Liver (tissue), 9 donors: ENCODE data around the gene PRRT1B. TPM values are rescaled to one million over a fixed set of nuclear protein-coding genes. Genes with fewer than 3 reads are reported as not detected.

ENCODE experiments used
- DNase-seq: peaks from one replicate; pipeline ENCODE4 v3.0.0-alpha.2; 2017; ENCODE audit warnings: low spot score
- H3K27ac ChIP-seq, 2 donors: one replicate each; pipeline ENCODE4 v1.7.0; 2013; ENCODE audit warnings: inconsistent platforms in 2 of 2, low read length in 2 of 2, control low read depth in 1 of 2, low read depth in 1 of 2, mild to moderate bottlenecking in 1 of 2
- H3K27me3 ChIP-seq, 4 donors: one replicate each; pipeline versions ENCODE4 v1.6.1 to v1.7.0; 2013; ENCODE audit warnings: low read length in 3 of 4, inconsistent platforms in 1 of 4, mild to moderate bottlenecking in 1 of 4, moderate library complexity in 1 of 4; ENCODE audit not compliant: control insufficient read depth in 4 of 4, insufficient read depth in 4 of 4
- H3K36me3 ChIP-seq, 4 donors: one replicate each; pipeline versions ENCODE4 v1.6.1 to v1.7.0; 2013; ENCODE audit warnings: low read length in 3 of 4, mild to moderate bottlenecking in 3 of 4, low read depth in 1 of 4, moderate library complexity in 1 of 4; ENCODE audit not compliant: control insufficient read depth in 4 of 4, insufficient read depth in 3 of 4
- H3K4me1 ChIP-seq, 4 donors: one replicate each; pipeline versions ENCODE4 v1.6.1 to v1.7.0; 2013; ENCODE audit warnings: low read length in 3 of 4, mild to moderate bottlenecking in 3 of 4, moderate library complexity in 1 of 4; ENCODE audit not compliant: control insufficient read depth in 4 of 4, insufficient read depth in 4 of 4
- H3K4me3 ChIP-seq, 3 donors: one replicate each; pipeline versions ENCODE4 v1.6.1 to v1.7.0; 2013; ENCODE audit warnings: low read length in 3 of 3, control low read depth in 1 of 3, low read depth in 1 of 3, mild to moderate bottlenecking in 1 of 3
- H3K9ac ChIP-seq, 2 donors: one replicate each; pipeline ENCODE4 v1.7.0; 2013; ENCODE audit warnings: low read length in 2 of 2, mild to moderate bottlenecking in 2 of 2, moderate library complexity in 2 of 2, control low read depth in 1 of 2, low read depth in 1 of 2
- H3K9me3 ChIP-seq, 4 donors: one replicate each; pipeline versions ENCODE4 v1.6.1 to v1.7.0; 2013; ENCODE audit warnings: low read length in 3 of 4; ENCODE audit not compliant: control insufficient read depth in 4 of 4
- EGR1 ChIP-seq, 2 donors: IDR thresholded peaks; 2 replicates each; pipeline ENCODE4 v1.6.1; 2016 to 2018; ENCODE audit warnings: antibody characterized with exemption in 2 of 2, low read depth in 2 of 2
- FOXA2 ChIP-seq: IDR thresholded peaks from 2 replicates; pipeline ENCODE4 v1.6.1; 2016; ENCODE audit warnings: antibody characterized with exemption
- GABPA ChIP-seq, 2 donors: IDR thresholded peaks in 1 of 2; conservative IDR thresholded peaks in 1 of 2; 2 replicates each; pipeline ENCODE4 v1.6.1; 2016; ENCODE audit warnings: antibody characterized with exemption in 2 of 2, mild to moderate bottlenecking in 1 of 2, moderate library complexity in 1 of 2
- HNF4A ChIP-seq, 2 donors: conservative IDR thresholded peaks; 2 replicates each; pipeline ENCODE4 v1.6.1; 2016; ENCODE audit warnings: antibody characterized with exemption in 2 of 2, mild to moderate bottlenecking in 2 of 2
- JUND ChIP-seq, 2 donors: IDR thresholded peaks; 2 replicates each; pipeline ENCODE4 v1.6.1; 2016; ENCODE audit warnings: antibody characterized with exemption in 2 of 2
- MAX ChIP-seq: IDR thresholded peaks from 2 replicates; pipeline ENCODE4 v1.6.1; 2016; ENCODE audit warnings: antibody characterized with exemption
- NR2F2 ChIP-seq: IDR thresholded peaks from 2 replicates; pipeline ENCODE4 v1.6.1; 2016; ENCODE audit warnings: antibody characterized with exemption
- RAD21 ChIP-seq, 2 donors: IDR thresholded peaks; 2 replicates each; pipeline ENCODE4 v1.6.1; 2016; ENCODE audit warnings: antibody characterized with exemption in 2 of 2, mild to moderate bottlenecking in 2 of 2
- RXRA ChIP-seq, 2 donors: IDR thresholded peaks; 2 replicates each; pipeline ENCODE4 v1.6.1; 2017 to 2018; ENCODE audit warnings: antibody characterized with exemption in 2 of 2, mild to moderate bottlenecking in 1 of 2
- SP1 ChIP-seq: IDR thresholded peaks from 2 replicates; pipeline ENCODE4 v1.6.1; 2018; ENCODE audit warnings: antibody characterized with exemption, mild to moderate bottlenecking
- TAF1 ChIP-seq: conservative IDR thresholded peaks from 2 replicates; pipeline ENCODE4 v1.6.1; 2016; ENCODE audit warnings: antibody characterized with exemption, mild to moderate bottlenecking
- ZBTB33 ChIP-seq: IDR thresholded peaks from 2 replicates; pipeline ENCODE4 v1.6.1; 2016; ENCODE audit warnings: antibody characterized with exemption
- WGBS: extraction: QIAGEN DNeasy Blood & Tissue Kit; methylation state at CpG from one replicate; pipeline ENCODE4 v1.1.7; 2013; 5-methylcytosine and 5-hydroxymethylcytosine counted together
- polyA plus RNA-seq, 2 donors: library from polyadenylated mRNA; stranded (reverse) in 1 of 2; unstranded in 1 of 2; fragments of 200-250 nt in 1 of 2; fragments of >200 nt in 1 of 2; fragmentation: Nextera tagmentation in 1 of 2; extraction: Ambion mirVana in 1 of 2; gene quantifications; one replicate each; pipeline versions ENCODE4 v1.2.1 to v1.2.3, GENCODE V29; 2013 to 2015
- total RNA-seq, 2 donors: library from RNA; depleted of rRNA; stranded (reverse); fragments of >200 nt; gene quantifications; one replicate each; pipeline ENCODE4 v1.2.3, GENCODE V29; 2014
- TF ChIP-seq, protein P1 (sequence below): IDR thresholded peaks from 2 replicates; pipeline ENCODE4 v1.6.1; 2016; ENCODE audit warnings: antibody characterized with exemption
- TF ChIP-seq, protein P2 (sequence below): IDR thresholded peaks from 2 replicates; pipeline ENCODE4 v1.6.1; 2016; ENCODE audit warnings: antibody characterized with exemption, mild to moderate bottlenecking
- donor health status: healthy.
- donor health status: healthy.
- donor health status: healthy.
- donor health status: healthy.
- donor health status: healthy.

Gene PRRT1B
- total and polyA plus RNA-seq, 4 donors, result 0.15 to 1.9 (median 1.4) TPM

DNA sequence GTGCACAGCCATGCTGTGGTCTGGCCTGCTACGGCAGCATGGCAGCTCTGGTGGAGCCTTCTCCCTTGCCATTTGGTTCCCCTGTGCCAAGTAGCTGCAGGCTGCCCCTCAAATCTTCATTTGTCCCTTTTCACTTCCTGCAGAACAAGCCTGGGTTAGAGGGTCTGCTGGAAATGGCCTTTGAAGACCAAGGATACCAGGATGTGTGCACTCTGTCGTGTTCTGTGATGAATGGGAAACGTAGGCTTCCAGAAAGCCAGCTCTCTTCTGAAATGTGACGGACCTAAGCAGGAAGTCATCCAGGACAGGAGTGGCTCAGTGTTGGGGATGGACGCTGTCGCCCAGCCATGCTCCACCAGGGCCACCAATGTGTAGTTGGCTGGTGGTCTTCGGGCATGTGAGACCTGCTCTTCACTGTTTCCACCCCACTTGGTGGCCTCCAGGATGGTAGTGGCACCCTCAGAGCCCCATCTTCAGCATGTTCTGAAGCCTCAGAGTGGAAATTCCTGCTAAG, 46.0 kb upstream of the PRRT1B start (continued):
- TF ChIP-seq, protein P1, sequence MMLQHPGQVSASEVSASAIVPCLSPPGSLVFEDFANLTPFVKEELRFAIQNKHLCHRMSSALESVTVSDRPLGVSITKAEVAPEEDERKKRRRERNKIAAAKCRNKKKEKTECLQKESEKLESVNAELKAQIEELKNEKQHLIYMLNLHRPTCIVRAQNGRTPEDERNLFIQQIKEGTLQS, result no peak
- no peak for TF ChIP-seq MAX
- no peak for TF ChIP-seq GABPA (IDR thresholded peaks at IDR 0.05 in 1 of 2, conservative IDR thresholded peaks at IDR 0.05 in 1 of 2)
- no peak for TF ChIP-seq FOXA2
- TF ChIP-seq SP1, result no peak
- TF ChIP-seq NR2F2, result no peak

DNA sequence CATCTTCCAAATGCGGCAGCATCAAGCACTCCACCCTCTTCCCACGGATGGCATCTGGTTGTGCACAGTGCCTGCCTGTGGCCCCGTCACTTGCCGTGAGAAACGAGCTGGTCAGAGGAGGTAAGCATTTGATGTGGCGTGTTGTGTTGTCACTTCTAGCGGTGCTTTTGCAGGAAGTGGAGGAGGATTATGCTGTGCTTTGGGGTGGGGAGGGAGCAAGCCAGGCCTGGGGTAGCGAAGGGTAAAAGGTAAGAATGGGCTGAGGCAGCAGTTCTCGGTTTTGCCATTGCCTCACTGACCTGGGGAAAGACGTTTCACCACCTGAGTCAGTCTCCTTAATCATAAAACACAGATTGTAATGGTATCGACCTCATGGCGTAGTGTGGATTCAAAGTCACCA, 44.9 kb upstream of the PRRT1B start:
- WGBS, result 74% methylated on average over 12 of the region's 12 CpGs
- Histone ChIP-seq H3K4me3 (no peak overlapping the region), H3K27me3 (no peaks in the 10 kb centered on the region), H3K36me3 (peaks cover 11 to 43% (median 24%) of the 10 kb centered on the region in 4 donors), H3K4me1 (peaks cover 6 to 23% (median 14%) of the 10 kb centered on the region in 4 donors), H3K9ac (no peak overlapping the region), H3K9me3 (no peaks in the 10 kb centered on the region), H3K27ac (no peak overlapping the region)
- TF ChIP-seq HNF4A (conservative IDR thresholded peaks at IDR 0.05) (no peak), JUND (IDR thresholded peaks at IDR 0.05) (no peak), MAX (no peak), FOXA2 (no peak), NR2F2 (no peak), ZBTB33 (no peak), RXRA (IDR thresholded peaks at IDR 0.05) (no peak)
- TF ChIP-seq, protein P1, result no peak
- DNase-seq, result no peak

DNA sequence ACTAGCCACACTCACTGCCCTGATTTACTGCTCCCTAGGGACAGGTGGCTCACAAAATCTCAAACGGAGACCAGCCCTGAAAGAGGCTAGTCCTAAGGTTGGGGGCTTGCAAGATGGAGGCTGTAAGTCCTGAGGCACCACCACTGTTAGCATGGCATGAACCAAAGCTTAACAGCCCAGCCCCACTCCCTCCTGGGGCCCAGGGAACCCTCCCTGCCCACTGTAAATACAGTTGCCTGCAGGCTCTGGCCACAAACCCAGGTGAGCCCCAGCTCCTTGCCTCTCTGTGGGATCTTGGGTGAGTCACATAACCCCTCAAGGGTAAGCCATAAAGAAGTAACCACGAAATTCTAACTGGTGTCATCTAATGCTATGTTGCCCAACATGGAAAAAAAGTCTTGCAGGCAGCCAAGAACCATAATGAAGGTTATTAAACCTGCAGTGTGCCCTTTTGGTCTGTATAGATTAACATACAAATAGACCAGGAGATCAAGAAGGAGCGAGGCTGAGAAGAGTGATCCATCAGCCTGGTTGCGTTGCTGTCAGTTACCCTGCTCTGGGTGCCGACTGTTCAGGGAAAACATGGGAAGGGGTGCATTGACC, 44.3 kb upstream of the PRRT1B start:
- WGBS, result 61% methylated on average over 5 of the region's 5 CpGs
- Histone ChIP-seq H3K4me1 (peaks cover 6 to 27% (median 16%) of the 10 kb centered on the region in 4 donors), H3K36me3 (peaks cover 6 to 36% (median 22%) of the 10 kb centered on the region in 4 donors), H3K27me3 (no peaks in the 10 kb centered on the region), H3K9ac (no peak overlapping the region), H3K9me3 (no peaks in the 10 kb centered on the region), H3K27ac (no peak overlapping the region), H3K4me3 (no peak overlapping the region)
- DNase-seq, result no peak
- TF ChIP-seq TAF1 (no peak), JUND (IDR thresholded peaks at IDR 0.05) (no peak), ZBTB33 (no peak), MAX (no peak), RXRA (IDR thresholded peaks at IDR 0.05) (no peak), EGR1 (IDR thresholded peaks at IDR 0.05; ENCODE audit: low read depth in 2 of 2) (no peak), HNF4A (conservative IDR thresholded peaks at IDR 0.05) (no peak), RAD21 (IDR thresholded peaks at IDR 0.05) (no peak), GABPA (IDR thresholded peaks at IDR 0.05 in 1 of 2, conservative IDR thresholded peaks at IDR 0.05 in 1 of 2) (no peak), NR2F2 (no peak)
- TF ChIP-seq, protein P2, sequence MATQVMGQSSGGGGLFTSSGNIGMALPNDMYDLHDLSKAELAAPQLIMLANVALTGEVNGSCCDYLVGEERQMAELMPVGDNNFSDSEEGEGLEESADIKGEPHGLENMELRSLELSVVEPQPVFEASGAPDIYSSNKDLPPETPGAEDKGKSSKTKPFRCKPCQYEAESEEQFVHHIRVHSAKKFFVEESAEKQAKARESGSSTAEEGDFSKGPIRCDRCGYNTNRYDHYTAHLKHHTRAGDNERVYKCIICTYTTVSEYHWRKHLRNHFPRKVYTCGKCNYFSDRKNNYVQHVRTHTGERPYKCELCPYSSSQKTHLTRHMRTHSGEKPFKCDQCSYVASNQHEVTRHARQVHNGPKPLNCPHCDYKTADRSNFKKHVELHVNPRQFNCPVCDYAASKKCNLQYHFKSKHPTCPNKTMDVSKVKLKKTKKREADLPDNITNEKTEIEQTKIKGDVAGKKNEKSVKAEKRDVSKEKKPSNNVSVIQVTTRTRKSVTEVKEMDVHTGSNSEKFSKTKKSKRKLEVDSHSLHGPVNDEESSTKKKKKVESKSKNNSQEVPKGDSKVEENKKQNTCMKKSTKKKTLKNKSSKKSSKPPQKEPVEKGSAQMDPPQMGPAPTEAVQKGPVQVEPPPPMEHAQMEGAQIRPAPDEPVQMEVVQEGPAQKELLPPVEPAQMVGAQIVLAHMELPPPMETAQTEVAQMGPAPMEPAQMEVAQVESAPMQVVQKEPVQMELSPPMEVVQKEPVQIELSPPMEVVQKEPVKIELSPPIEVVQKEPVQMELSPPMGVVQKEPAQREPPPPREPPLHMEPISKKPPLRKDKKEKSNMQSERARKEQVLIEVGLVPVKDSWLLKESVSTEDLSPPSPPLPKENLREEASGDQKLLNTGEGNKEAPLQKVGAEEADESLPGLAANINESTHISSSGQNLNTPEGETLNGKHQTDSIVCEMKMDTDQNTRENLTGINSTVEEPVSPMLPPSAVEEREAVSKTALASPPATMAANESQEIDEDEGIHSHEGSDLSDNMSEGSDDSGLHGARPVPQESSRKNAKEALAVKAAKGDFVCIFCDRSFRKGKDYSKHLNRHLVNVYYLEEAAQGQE, result no peak
